ENCODE measurements around the gene SLC17A3. TPM values are rescaled to one million over a fixed set of nuclear protein-coding genes. Genes with fewer than 3 reads are reported as not detected.

The SLC17A3 gene
- total RNA-seq, 1 donor from 2014 or later, result not detected

GRCh38 chr6:25916789-25917490, 42.9 kb upstream of the SLC17A3 start:
- no peak for ATAC-seq
- DNase-seq, result no peak
- TF ChIP-seq CTCF (IDR thresholded peaks at IDR 0.05), result no peak
- H3K4me1 ChIP-seq, result no peaks in the 10 kb centered on the region
- H3K36me3 ChIP-seq, result no peaks in the 10 kb centered on the region
- H3K9me3 ChIP-seq, result no peaks in the 10 kb centered on the region
- no peak overlapping the region for H3K4me3 ChIP-seq
- H3K27ac ChIP-seq, result no peak overlapping the region
- intact Hi-C loops (cut with DNase I), result no loop called here
- no peaks in the 10 kb centered on the region for H3K27me3 ChIP-seq (ENCODE audit: low read depth)

GRCh38 chr6:25916330-25916729, 42.3 kb upstream of the SLC17A3 start:
- TF ChIP-seq CTCF (IDR thresholded peaks at IDR 0.05), result no peak
- H3K4me1 ChIP-seq, result no peaks in the 10 kb centered on the region
- intact Hi-C loops (cut with DNase I), result no loop called here
- H3K36me3 ChIP-seq, result no peaks in the 10 kb centered on the region
- H3K4me3 ChIP-seq, result no peak overlapping the region
- no peak for DNase-seq
- no peaks in the 10 kb centered on the region for H3K27me3 ChIP-seq (ENCODE audit: low read depth)
- no peaks in the 10 kb centered on the region for H3K9me3 ChIP-seq
- ATAC-seq, result no peak
- H3K27ac ChIP-seq, result no peak overlapping the region

GRCh38 chr6:25913741-25914140, 39.7 kb upstream of the SLC17A3 start:
- TF ChIP-seq CTCF (IDR thresholded peaks at IDR 0.05), result no peak
- Histone ChIP-seq H3K27me3 (ENCODE audit: low read depth) (no peaks in the 10 kb centered on the region), H3K36me3 (no peaks in the 10 kb centered on the region), H3K4me3 (no peak overlapping the region), H3K27ac (no peak overlapping the region), H3K4me1 (no peaks in the 10 kb centered on the region), H3K9me3 (no peaks in the 10 kb centered on the region)
- no peak for ATAC-seq
- no peak for DNase-seq
- intact Hi-C loops (cut with DNase I), result no loop called here

GRCh38 chr6:25911351-25911750, 37.3 kb upstream of the SLC17A3 start:
- TF ChIP-seq CTCF (IDR thresholded peaks at IDR 0.05), result no peak
- Histone ChIP-seq H3K27me3 (ENCODE audit: low read depth) (peaks cover 2% of the 10 kb centered on the region), H3K9me3 (no peaks in the 10 kb centered on the region), H3K36me3 (no peaks in the 10 kb centered on the region), H3K4me1 (no peaks in the 10 kb centered on the region), H3K4me3 (no peak overlapping the region), H3K27ac (no peak overlapping the region)
- intact Hi-C loops (cut with DNase I), result no loop called here
- ATAC-seq (no peak), DNase-seq (no peak)

- no peaks in the 10 kb centered on the region for H3K4me1 ChIP-seq
- no peaks in the 10 kb centered on the region for H3K36me3 ChIP-seq
- DNase-seq, result no peak
- peaks cover 5% of the 10 kb centered on the region for H3K27me3 ChIP-seq (ENCODE audit: low read depth)
- no peaks in the 10 kb centered on the region for H3K9me3 ChIP-seq
- TF ChIP-seq CTCF (IDR thresholded peaks at IDR 0.05), result no peak
- no peak overlapping the region for H3K4me3 ChIP-seq
- intact Hi-C loops (cut with DNase I), result no loop called here
- H3K27ac ChIP-seq, result no peak overlapping the region
- ATAC-seq, result no peak
These were observed 33.5 kb upstream of the SLC17A3 start for GRCh38 chr6:25907475-25908014.
